ENCODE results near the gene HYDIN.

The HYDIN gene

GRCh38 chr16:70789595-70790447 lies 440.7 kb downstream of the HYDIN start:
- no peak overlapping the region for H2BK12ac ChIP-seq (ENCODE audit: low read length)
- no peak overlapping the region for H3K27ac ChIP-seq (ENCODE audit: low read depth, low read length)
- no peak overlapping the region for H3K14ac ChIP-seq (ENCODE audit: low read length)
- no peak overlapping the region for H3K4me3 ChIP-seq (ENCODE audit: low read depth, low read length)
- no peak overlapping the region for H3K18ac ChIP-seq (ENCODE audit: low read length)
- H2BK120ac ChIP-seq (ENCODE audit: insufficient read depth, low read length, poor library complexity), result no peak overlapping the region
- H3K27me3 ChIP-seq (ENCODE audit: insufficient read depth, low read length), result no peaks in the 10 kb centered on the region
- H3K79me2 ChIP-seq (ENCODE audit: control insufficient read depth, insufficient read depth, low read length, poor library complexity), result no peaks in the 10 kb centered on the region
- H3K9ac ChIP-seq (ENCODE audit: low read length), result no peak overlapping the region
- H3K4me2 ChIP-seq (ENCODE audit: low read length), result no peak overlapping the region
- no peak overlapping the region for H4K8ac ChIP-seq (ENCODE audit: low read depth, low read length)
- H4K91ac ChIP-seq (ENCODE audit: low read depth, low read length), result no peak overlapping the region
- H2AK5ac ChIP-seq (ENCODE audit: low read length), result no peak overlapping the region
- H3K23ac ChIP-seq (ENCODE audit: low read length), result no peak overlapping the region
- no peak overlapping the region for H4K12ac ChIP-seq (ENCODE audit: low read depth, low read length)
- H2AFZ ChIP-seq (ENCODE audit: insufficient read depth, low read length, poor library complexity), result no peak overlapping the region
- DNase-seq, result no peak
- WGBS (ENCODE audit: extremely low coverage, insufficient coverage, insufficient read length), result no CpG with 5 or more reads among the region's 16 CpGs
- H3K79me1 ChIP-seq (ENCODE audit: low read length), result no peaks in the 10 kb centered on the region
- H3K4me1 ChIP-seq (ENCODE audit: control insufficient read depth in 1 of 2, insufficient read depth in 2 of 2, low read length in 2 of 2), result peaks cover 10 to 18% of the 10 kb centered on the region in 2 experiments
- no peak overlapping the region for H2BK5ac ChIP-seq (ENCODE audit: low read depth, low read length, poor library complexity)
- no peaks in the 10 kb centered on the region for H3K9me3 ChIP-seq (ENCODE audit: insufficient read depth, low read depth, low read length)
- H3K36me3 ChIP-seq (ENCODE audit: control insufficient read depth in 1 of 2, insufficient read depth in 2 of 2, low read length in 2 of 2), result peaks cover 11 to 18% of the 10 kb centered on the region in 2 experiments
- H3K4ac ChIP-seq (ENCODE audit: low read depth, low read length), result no peak overlapping the region

DNA sequence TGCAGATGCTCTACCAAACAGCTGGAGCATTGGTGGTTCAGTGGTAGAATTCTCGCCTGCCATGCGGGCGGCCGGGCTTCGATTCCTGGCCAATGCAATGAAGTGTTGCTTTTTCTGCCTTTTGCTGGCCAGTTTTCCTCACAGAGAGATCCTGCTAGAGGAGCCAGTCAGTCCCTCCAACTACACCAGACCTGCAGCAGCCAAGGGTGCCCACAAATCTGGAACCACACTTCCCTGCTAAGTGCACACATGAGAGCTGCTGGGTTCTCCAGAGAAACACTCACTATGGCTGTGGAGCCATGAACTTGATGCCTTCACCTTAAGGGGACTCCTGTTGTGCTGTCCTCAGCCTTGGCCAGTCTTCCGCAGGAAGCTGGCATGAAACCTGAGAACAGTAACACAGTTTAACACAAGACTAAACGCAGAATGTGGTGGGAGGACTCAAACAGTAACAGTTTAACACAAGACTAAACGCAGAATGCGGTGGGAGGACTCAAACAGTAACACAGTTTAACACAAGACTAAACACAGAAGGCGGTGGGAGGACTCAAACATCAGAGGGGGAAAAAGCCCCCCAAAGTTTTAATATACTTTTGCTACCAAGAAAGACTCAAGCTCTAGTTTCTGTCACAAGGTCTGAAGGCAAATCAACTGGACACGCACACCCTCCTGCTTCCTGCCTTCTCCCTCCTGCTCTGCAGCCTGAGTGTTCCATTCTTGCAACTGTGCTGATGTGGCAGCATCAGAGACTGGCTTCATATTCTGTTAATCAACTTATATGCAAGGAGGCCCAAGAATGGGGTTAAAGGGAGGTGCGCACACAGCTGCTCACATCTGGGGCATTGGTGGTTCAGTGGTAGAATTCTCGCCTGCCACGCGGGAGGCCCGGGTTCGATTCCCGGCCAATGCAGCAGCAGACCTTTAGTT lies 441.6 kb downstream of the HYDIN start:
- Histone ChIP-seq H3K23ac (ENCODE audit: low read length) (no peak overlapping the region), H3K4me1 (ENCODE audit: control insufficient read depth in 1 of 2, insufficient read depth in 2 of 2, low read length in 2 of 2) (peaks cover 10 to 18% of the 10 kb centered on the region in 2 experiments), H3K14ac (ENCODE audit: low read length) (no peak overlapping the region), H4K91ac (ENCODE audit: low read depth, low read length) (no peak overlapping the region), H4K12ac (ENCODE audit: low read depth, low read length) (no peak overlapping the region), H2BK12ac (ENCODE audit: low read length) (no peak overlapping the region), H3K27ac (ENCODE audit: low read depth, low read length) (no peak overlapping the region), H3K79me1 (ENCODE audit: low read length) (no peaks in the 10 kb centered on the region), H3K4me2 (ENCODE audit: low read length) (no peak overlapping the region), H3K27me3 (ENCODE audit: insufficient read depth, low read length) (no peaks in the 10 kb centered on the region), H3K9me3 (ENCODE audit: insufficient read depth, low read depth, low read length) (no peaks in the 10 kb centered on the region), H2BK5ac (ENCODE audit: low read depth, low read length, poor library complexity) (no peak overlapping the region), H4K8ac (ENCODE audit: low read depth, low read length) (no peak overlapping the region), H3K79me2 (ENCODE audit: control insufficient read depth, insufficient read depth, low read length, poor library complexity) (no peaks in the 10 kb centered on the region), H3K9ac (ENCODE audit: low read length) (no peak overlapping the region), H3K18ac (ENCODE audit: low read length) (no peak overlapping the region), H3K4me3 (ENCODE audit: low read depth, low read length) (no peak overlapping the region), H2AK5ac (ENCODE audit: low read length) (no peak overlapping the region), H3K36me3 (ENCODE audit: control insufficient read depth in 1 of 2, insufficient read depth in 2 of 2, low read length in 2 of 2) (peaks cover 18 to 25% of the 10 kb centered on the region in 2 experiments), H3K4ac (ENCODE audit: low read depth, low read length) (no peak overlapping the region), H2BK120ac (ENCODE audit: insufficient read depth, low read length, poor library complexity) (no peak overlapping the region), H2AFZ (ENCODE audit: insufficient read depth, low read length, poor library complexity) (no peak overlapping the region)
- WGBS (ENCODE audit: extremely low coverage, insufficient coverage, insufficient read length), result no CpG with 5 or more reads among the region's 18 CpGs
- peak; percentile 28 to 53 for DNase-seq

DNA sequence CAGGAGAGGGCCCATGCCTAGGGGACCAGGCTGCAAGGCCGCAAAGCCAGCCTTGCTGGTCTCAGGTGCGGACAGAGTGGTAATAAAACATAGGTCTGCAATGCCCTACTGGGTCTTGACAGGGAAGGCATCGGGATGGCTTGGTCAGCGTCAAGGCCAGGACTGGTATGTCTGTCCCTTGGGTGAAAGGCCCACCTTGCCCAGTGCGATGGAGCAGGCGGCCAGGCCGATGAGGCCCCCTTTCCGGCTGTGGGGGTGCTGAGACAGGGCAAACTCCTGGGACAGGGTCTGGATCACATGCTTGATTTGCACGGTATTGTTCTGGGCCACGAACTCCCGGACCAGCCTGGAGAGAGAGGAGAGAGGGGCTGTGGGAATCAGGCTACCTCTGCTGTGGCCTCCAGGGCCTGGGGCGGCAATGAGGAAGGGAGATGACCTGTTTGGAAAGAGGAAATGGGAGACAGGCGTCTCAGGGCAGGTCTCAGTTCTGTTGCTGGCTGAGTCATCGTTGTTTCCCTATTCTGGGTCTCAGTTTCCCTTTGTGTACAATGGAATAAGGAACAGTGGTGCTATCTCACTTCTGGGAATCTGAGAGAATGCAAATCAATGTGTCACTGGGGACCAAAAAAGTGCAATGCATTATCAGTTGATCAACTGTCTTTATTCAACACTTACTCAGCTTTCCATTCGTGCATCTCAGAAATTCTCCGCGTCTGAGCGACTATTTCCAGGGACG lies 444.3 kb downstream of the HYDIN start:
- H3K18ac ChIP-seq (ENCODE audit: low read length), result no peak overlapping the region
- no peaks in the 10 kb centered on the region for H3K79me1 ChIP-seq (ENCODE audit: low read length)
- H3K14ac ChIP-seq (ENCODE audit: low read length), result no peak overlapping the region
- no CpG with 5 or more reads among the region's 19 CpGs for WGBS (ENCODE audit: extremely low coverage, insufficient coverage, insufficient read length)
- no peak overlapping the region for H3K4me2 ChIP-seq (ENCODE audit: low read length)
- H2BK5ac ChIP-seq (ENCODE audit: low read depth, low read length, poor library complexity), result no peak overlapping the region
- H3K4me1 ChIP-seq (ENCODE audit: control insufficient read depth in 1 of 2, insufficient read depth in 2 of 2, low read length in 2 of 2), result peaks cover 10 to 17% of the 10 kb centered on the region in 2 experiments
- no peak overlapping the region for H2BK120ac ChIP-seq (ENCODE audit: insufficient read depth, low read length, poor library complexity)
- no peak overlapping the region for H3K23ac ChIP-seq (ENCODE audit: low read length)
- no peak for DNase-seq
- no peak overlapping the region for H4K91ac ChIP-seq (ENCODE audit: low read depth, low read length)
- H4K12ac ChIP-seq (ENCODE audit: low read depth, low read length), result no peak overlapping the region
- no peak overlapping the region for H3K27ac ChIP-seq (ENCODE audit: low read depth, low read length)
- H2AK5ac ChIP-seq (ENCODE audit: low read length), result no peak overlapping the region
- no peak overlapping the region for H4K8ac ChIP-seq (ENCODE audit: low read depth, low read length)
- H3K9ac ChIP-seq (ENCODE audit: low read length), result no peak overlapping the region
- H3K79me2 ChIP-seq (ENCODE audit: control insufficient read depth, insufficient read depth, low read length, poor library complexity), result no peaks in the 10 kb centered on the region
- no peak overlapping the region for H2AFZ ChIP-seq (ENCODE audit: insufficient read depth, low read length, poor library complexity)
- no peak overlapping the region for H3K4ac ChIP-seq (ENCODE audit: low read depth, low read length)
- H3K27me3 ChIP-seq (ENCODE audit: insufficient read depth, low read length), result no peaks in the 10 kb centered on the region
- peaks cover 4% of the 10 kb centered on the region for H3K9me3 ChIP-seq (ENCODE audit: insufficient read depth, low read depth, low read length)
- H3K4me3 ChIP-seq (ENCODE audit: low read depth, low read length), result no peak overlapping the region
- H3K36me3 ChIP-seq (ENCODE audit: control insufficient read depth in 1 of 2, insufficient read depth in 2 of 2, low read length in 2 of 2), result peaks cover 43 to 53% of the 10 kb centered on the region in 2 experiments
- H2BK12ac ChIP-seq (ENCODE audit: low read length), result no peak overlapping the region
